K562 (cell line): ENCODE measurements around the gene FARSA. TPM values are rescaled to one million over a fixed set of nuclear protein-coding genes. Genes with fewer than 3 reads are reported as not detected.

Source experiments
- CEBPB ChIP-seq: fragments of 450-650 bp; IDR thresholded peaks from 2 replicates; pipeline ENCODE4 v1.6.1; 2016; ENCODE audit warnings: missing genetic modification characterization, missing compliant biosample characterization
- CREM ChIP-seq: IDR thresholded peaks from 2 replicates; pipeline ENCODE4 v1.6.1; 2014; ENCODE audit warnings: antibody characterized with exemption, low read depth
- CTCF ChIP-seq, 3 experiments: IDR thresholded peaks in 2 of 3; conservative IDR thresholded peaks in 1 of 3; 2 replicates each; pipeline ENCODE4 v1.5.1; 2011 to 2012; ENCODE audit warnings: low read length in 3 of 3, mild to moderate bottlenecking in 3 of 3, control low read depth in 2 of 3, improper control_type of control experiment in 1 of 3, inconsistent platforms in 1 of 3, low read depth in 1 of 3, mixed read lengths in 1 of 3, moderate library complexity in 1 of 3; ENCODE audit not compliant: insufficient read depth in 2 of 3
- FOXK1 ChIP-seq: sonication (generic); formaldehyde crosslinking; IDR thresholded peaks from 2 replicates; pipeline ENCODE4 v1.8.0; 2022; ENCODE audit warnings: missing genetic modification reagents, mild to moderate bottlenecking, borderline replicate concordance
- GTF2F1 ChIP-seq: IDR thresholded peaks from 2 replicates; pipeline ENCODE4 v1.6.1; 2011; ENCODE audit warnings: low read depth, low read length, improper control_type of control experiment
- HDGF ChIP-seq: fragments of 450-650 bp; IDR thresholded peaks from 2 replicates; pipeline ENCODE4 v1.6.1; 2016
- KDM1A ChIP-seq, 2 experiments: fragments of 450-650 bp; IDR thresholded peaks; 2 replicates each; pipeline ENCODE4 v1.6.1; 2016; ENCODE audit warnings: mild to moderate bottlenecking in 2 of 2
- LARP7 ChIP-seq: fragments of 450-650 bp; IDR thresholded peaks from 2 replicates; pipeline ENCODE4 v1.6.1; 2016
- MAZ ChIP-seq, 2 experiments: fragments of 450-650 bp in 1 of 2; sonication (generic) in 1 of 2; formaldehyde crosslinking; IDR thresholded peaks in 1 of 2; conservative IDR thresholded peaks in 1 of 2; 2 replicates each; pipeline versions ENCODE4 v1.4.0 to v1.5.0; 2020; ENCODE audit warnings: mild to moderate bottlenecking in 1 of 2, missing genetic modification reagents in 1 of 2
- MBD1 ChIP-seq: fragments of 250-450 bp; sonication (Bioruptor Pico); IDR thresholded peaks from 2 replicates; pipeline ENCODE4 v1.8.0; 2022; ENCODE audit warnings: inconsistent platforms
- MTA1 ChIP-seq: fragments of 450-650 bp; IDR thresholded peaks from 2 replicates; pipeline ENCODE4 v1.6.1; 2017; ENCODE audit warnings: borderline replicate concordance
- MTA3 ChIP-seq: fragments of 450-650 bp; formaldehyde crosslinking; IDR thresholded peaks from 2 replicates; pipeline ENCODE4 v1.6.1; 2017; ENCODE audit warnings: mild to moderate bottlenecking, borderline replicate concordance
- MXI1 ChIP-seq: IDR thresholded peaks from 2 replicates; pipeline ENCODE4 v1.6.1; 2011; ENCODE audit warnings: low read depth, mild to moderate bottlenecking, improper control_type of control experiment, low read length
- NEUROD1 ChIP-seq: fragments of 150-350 bp; IDR thresholded peaks from 2 replicates; pipeline ENCODE4 v1.6.1; 2014; ENCODE audit warnings: borderline replicate concordance, low read length, low read depth; ENCODE audit not compliant: partially characterized antibody
- PCBP1 ChIP-seq: fragments of 200-400 bp; formaldehyde crosslinking; IDR thresholded peaks from 2 replicates; pipeline ENCODE4 v1.6.1; 2018; ENCODE audit warnings: mild to moderate bottlenecking, low read depth, low read length; ENCODE audit not compliant: poor library complexity, severe bottlenecking
- PHF8 ChIP-seq: fragments of 200-600 bp; sonication (generic); IDR thresholded peaks from 2 replicates; pipeline ENCODE4 v1.6.1; 2012; ENCODE audit warnings: mixed run types, mild to moderate bottlenecking, inconsistent platforms, low read length, moderate library complexity, borderline replicate concordance
- POLR2A ChIP-seq: fragments of 450-650 bp; conservative IDR thresholded peaks from 2 replicates; pipeline ENCODE4 v1.6.1; 2016
- RCOR1 ChIP-seq, 2 experiments: IDR thresholded peaks; 2 replicates each; pipeline ENCODE4 v1.6.1; 2012; ENCODE audit warnings: low read depth in 2 of 2, low read length in 2 of 2, borderline replicate concordance in 1 of 2, improper control_type of control experiment in 1 of 2
- SIN3B ChIP-seq: fragments of 450-650 bp; IDR thresholded peaks from 2 replicates; pipeline ENCODE4 v1.6.1; 2017; ENCODE audit warnings: low read depth, mild to moderate bottlenecking, moderate library complexity
- SNIP1 ChIP-seq: fragments of 450-650 bp; IDR thresholded peaks from 2 replicates; pipeline ENCODE4 v1.7.1; 2017; ENCODE audit warnings: low read depth, mild to moderate bottlenecking
- SNRNP70 ChIP-seq: fragments of 200-400 bp; formaldehyde crosslinking; optimal IDR thresholded peaks from 2 replicates; pipeline ENCODE3; 2017; ENCODE audit warnings: low read depth, low read length
- TAF9B ChIP-seq: fragments of 450-650 bp; IDR thresholded peaks from 2 replicates; pipeline ENCODE4 v1.6.1; 2018; ENCODE audit warnings: mild to moderate bottlenecking; ENCODE audit not compliant: partially characterized antibody
- ZBTB26 ChIP-seq: fragments of 450-650 bp; formaldehyde crosslinking; IDR thresholded peaks from 2 replicates; pipeline ENCODE4 v1.4.0; 2022; ENCODE audit warnings: missing genetic modification characterization
- ZC3H8 ChIP-seq: fragments of 450-650 bp; IDR thresholded peaks from 2 replicates; pipeline ENCODE4 v1.6.1; 2017
- polyA plus RNA-seq, 8 experiments: library from polyadenylated mRNA; depleted of rRNA in 4 of 8; stranded (reverse) in 5 of 8; unstranded in 3 of 8; fragments of >200 nt; fragmentation: Nextera tagmentation in 2 of 8; fragmentation: Illumina TruSeq in 1 of 8; extraction: Ambion mirVana in 2 of 8; extraction: Trizol in 1 of 8; gene quantifications; 2 replicates each; pipeline versions ENCODE4 v1.2.1 to v1.2.3, GENCODE V29; 2011 to 2014; ENCODE audit warnings: inconsistent platforms in 1 of 8, missing spikeins in 1 of 8
- total RNA-seq, 7 experiments: library from RNA; depleted of rRNA in 6 of 7; stranded (reverse); fragments of >200 nt in 6 of 7; fragmentation: Illumina TruSeq in 2 of 7; extraction: Trizol in 2 of 7; gene quantifications; 2 replicates each; pipeline versions ENCODE4 v1.2.1 to v1.2.3, GENCODE V29; 2011 to 2021; ENCODE audit warnings: low replicate concordance in 1 of 7

The FARSA gene
- total and polyA plus RNA-seq, 9 of the 15 experiments (the other 6 are each of a cell fraction or from before 2014, with no cell fraction given), result 25.2 to 237 (median 89.6) TPM

GRCh38 chr19:12890787-12891552 is 42.5 kb downstream of the FARSA start, which contains the start of gene GCDH (continued):
- TF ChIP-seq MAZ (CRISPR knock-in tag; conservative IDR thresholded peaks at IDR 0.05 in 1 of 2, IDR thresholded peaks at IDR 0.05 in 1 of 2) (peak; percentile 98 to 100), MTA1 (peak; percentile 96), SIN3B (peak; percentile 99), MBD1 (no peak), CEBPB (tag) (no peak), PCBP1 (peak; percentile 84), SNIP1 (peak; percentile 100), TAF9B (peak; percentile 84), RCOR1 (IDR thresholded peaks at IDR 0.05; ENCODE audit: borderline replicate concordance in 1 of 2, low read depth in 2 of 2, low read length in 2 of 2) (peak in 1 of 2 experiments; percentile 54; a peak in 2 of 4 replicates), KDM1A (IDR thresholded peaks at IDR 0.05) (no peak), HDGF (no peak), ZBTB26 (CRISPR knock-in tag) (no peak), CTCF (IDR thresholded peaks at IDR 0.05 in 2 of 3, conservative IDR thresholded peaks at IDR 0.05 in 1 of 3; ENCODE audit: insufficient read depth in 2 of 3, low read depth in 1 of 3, low read length in 3 of 3) (peak in 2 of 3 experiments; percentile 20 to 47; a peak in 2 of 6 replicates), MXI1 (peak; percentile 61), FOXK1 (CRISPR knock-in tag) (0 out of 2 replicates have a peak, but pooled peaks have one; percentile 17), LARP7 (no peak), CREM (peak; percentile 97), POLR2A (peak; percentile 82), NEUROD1 (peak; percentile 99), SNRNP70 (no peak), GTF2F1 (0 out of 2 replicates have a peak, but pooled peaks have one; percentile 21), MTA3 (no peak; the same call in 1 of the 2 replicates), ZC3H8 (no peak), PHF8 (peak; percentile 81; the same call in 1 of the 2 replicates)
